SK-N-SH (cell line): ENCODE results near the gene C11orf71. TPM values are rescaled to one million over a fixed set of nuclear protein-coding genes. Genes with fewer than 3 reads are reported as not detected.
A peak's percentile ranks its signal among the peaks of the same experiment; 100 is the strongest.

Experiments used
- CTCF ChIA-PET: fragments of 300-600, 350-600 bp; formaldehyde crosslinking; extraction: SDS; loops from one replicate; lab custom pipeline; 2021; lab: Yijun Ruan, JAX
- POLR2A ChIA-PET: fragments of 350-600 bp; sonication (Branson Sonifier 250); formaldehyde crosslinking; extraction: SDS; loops from one replicate; lab custom pipeline; 2020; ENCODE audit warnings: antibody characterized with exemption, inconsistent platforms; lab: Yijun Ruan, JAX
- DNase-seq: peaks from one replicate; pipeline ENCODE4 v3.0.0; 2012
- H2AFZ ChIP-seq: fragments of 200-600 bp; sonication (generic); 2 replicates; pipeline ENCODE4 v1.8.1; 2016; ENCODE audit warnings: antibody characterized with exemption, mild to moderate bottlenecking, low read depth
- H3F3A ChIP-seq: fragments of 200-600 bp; sonication (generic); replicated peaks from 2 replicates; pipeline ENCODE3; 2016; ENCODE audit warnings: antibody characterized with exemption, mild to moderate bottlenecking; ENCODE audit not compliant: insufficient read depth
- H3K27ac ChIP-seq, 2 experiments: fragments of 200-500 bp in 1 of 2; fragments of 200-600 bp in 1 of 2; sonication (Bioruptor generic) in 1 of 2; sonication (generic), shearing (Covaris generic) in 1 of 2; 2 replicates each; pipeline versions ENCODE4 v1.5.1 to v1.6.1; 2014 to 2016; ENCODE audit warnings: low read depth in 2 of 2, inconsistent platforms in 1 of 2, low read length in 1 of 2, mild to moderate bottlenecking in 1 of 2, mixed read lengths in 1 of 2
- H3K27me3 ChIP-seq: fragments of 200-600 bp; sonication (generic), shearing (Covaris generic); 2 replicates; pipeline ENCODE4 v1.6.1; 2016; ENCODE audit warnings: mixed run types; ENCODE audit not compliant: insufficient read depth
- H3K36me3 ChIP-seq, 2 experiments: fragments of 200-500 bp in 1 of 2; fragments of 200-600 bp in 1 of 2; sonication (Bioruptor generic) in 1 of 2; sonication (generic) in 1 of 2; replicated peaks in 1 of 2; 2 replicates each; pipeline versions ENCODE3 to v1.5.1; 2014 to 2016; ENCODE audit warnings: low read length in 1 of 2, mild to moderate bottlenecking in 1 of 2; ENCODE audit not compliant: insufficient read depth in 2 of 2, control insufficient read depth in 1 of 2
- H3K4me1 ChIP-seq, 2 experiments: fragments of 200-500 bp in 1 of 2; fragments of 200-600 bp in 1 of 2; sonication (Bioruptor generic) in 1 of 2; sonication (generic), shearing (Covaris generic) in 1 of 2; 2 replicates each; pipeline versions ENCODE4 v1.5.1 to v1.6.1; 2014 to 2016; ENCODE audit warnings: low read depth in 1 of 2, low read length in 1 of 2, mixed run types in 1 of 2; ENCODE audit not compliant: insufficient read depth in 2 of 2, control insufficient read depth in 1 of 2
- H3K4me2 ChIP-seq: fragments of 200-600 bp; sonication (generic), shearing (Covaris generic); 2 replicates; pipeline ENCODE4 v1.6.1; 2017; ENCODE audit warnings: mixed run types
- H3K4me3 ChIP-seq, 2 experiments: fragments of 200-500 bp in 1 of 2; fragments of 200-600 bp in 1 of 2; sonication (Bioruptor generic) in 1 of 2; sonication (generic), shearing (Covaris generic) in 1 of 2; 2 replicates each; pipeline versions ENCODE4 v1.5.1 to v1.8.1; 2014 to 2016; ENCODE audit warnings: low read depth in 2 of 2, inconsistent platforms in 1 of 2, low read length in 1 of 2, mild to moderate bottlenecking in 1 of 2, mixed read lengths in 1 of 2, moderate library complexity in 1 of 2
- H3K79me2 ChIP-seq: fragments of 200-600 bp; sonication (generic); 2 replicates; pipeline ENCODE4 v1.8.1; 2017; ENCODE audit warnings: mild to moderate bottlenecking; ENCODE audit not compliant: insufficient read depth
- H3K9ac ChIP-seq: fragments of 200-600 bp; sonication (generic); 2 replicates; pipeline ENCODE4 v1.6.1; 2017; ENCODE audit warnings: mixed run types
- H3K9me2 ChIP-seq: fragments of 200-600 bp; sonication (generic); 2 replicates; pipeline ENCODE4 v1.6.1; 2017; ENCODE audit warnings: mixed run types
- H3K9me3 ChIP-seq: fragments of 200-600 bp; sonication (generic); 2 replicates; pipeline ENCODE4 v1.6.1; 2017; ENCODE audit warnings: mixed run types, mild to moderate bottlenecking, moderate library complexity
- H4K20me1 ChIP-seq: fragments of 200-600 bp; sonication (generic); 2 replicates; pipeline ENCODE4 v1.6.1; 2017; ENCODE audit warnings: mild to moderate bottlenecking, mixed run types; ENCODE audit not compliant: insufficient read depth
- CHD2 ChIP-seq: fragments of 150-350 bp; IDR thresholded peaks from 2 replicates; pipeline ENCODE4 v1.6.1; 2018; ENCODE audit warnings: low read length; ENCODE audit not compliant: partially characterized antibody
- ELF1 ChIP-seq: IDR thresholded peaks from 2 replicates; pipeline ENCODE4 v1.4.0; 2012
- EP300 ChIP-seq, 2 experiments: IDR thresholded peaks; 2 replicates each; pipeline versions ENCODE4 v1.4.0 to v1.6.1; 2012; ENCODE audit warnings: borderline replicate concordance in 1 of 2, low read depth in 1 of 2, low read length in 1 of 2
- EZH2phosphoT487 ChIP-seq: fragments of 200-600 bp; sonication (generic); IDR thresholded peaks from 2 replicates; pipeline ENCODE4 v1.6.1; 2017; ENCODE audit warnings: low read depth, mixed run types, mild to moderate bottlenecking, antibody characterized with exemption, moderate library complexity, borderline replicate concordance
- FOSL2 ChIP-seq: IDR thresholded peaks from 2 replicates; pipeline ENCODE4 v1.4.0; 2012; ENCODE audit warnings: low read depth, mild to moderate bottlenecking, moderate library complexity, borderline replicate concordance
- FOXJ3 ChIP-seq: sonication (generic); formaldehyde crosslinking; IDR thresholded peaks from 2 replicates; pipeline ENCODE4 v1.5.1; 2020; ENCODE audit warnings: mild to moderate bottlenecking, missing genetic modification reagents
- FOXM1 ChIP-seq: IDR thresholded peaks from 2 replicates; pipeline ENCODE4 v1.4.0; 2012; ENCODE audit warnings: low read depth, mild to moderate bottlenecking
- GABPA ChIP-seq: IDR thresholded peaks from 2 replicates; pipeline ENCODE4 v1.4.0; 2012; ENCODE audit warnings: low read depth, mild to moderate bottlenecking
- GATA2 ChIP-seq: sonication (generic); formaldehyde crosslinking; IDR thresholded peaks from 2 replicates; pipeline ENCODE4 v1.5.0; 2020; ENCODE audit warnings: mild to moderate bottlenecking, missing genetic modification reagents
- MEF2A ChIP-seq: IDR thresholded peaks from 2 replicates; pipeline ENCODE4 v1.4.0; 2012; ENCODE audit warnings: low read depth, borderline replicate concordance
- MXI1 ChIP-seq: IDR thresholded peaks from 2 replicates; pipeline ENCODE4 v1.6.1; 2012; ENCODE audit warnings: mild to moderate bottlenecking, low read depth, low read length, improper control_type of control experiment
- NFIC ChIP-seq: IDR thresholded peaks from 2 replicates; pipeline ENCODE4 v1.4.0; 2012; ENCODE audit warnings: borderline replicate concordance
- NRF1 ChIP-seq: IDR thresholded peaks from 2 replicates; pipeline ENCODE4 v1.6.1; 2012; ENCODE audit warnings: low read depth, mild to moderate bottlenecking, low read length
- POLR2AphosphoS5 ChIP-seq: IDR thresholded peaks from 2 replicates; pipeline ENCODE4 v1.6.1; 2012; ENCODE audit warnings: low read depth, low read length
- RAD21 ChIP-seq: IDR thresholded peaks from 2 replicates; pipeline ENCODE4 v1.6.1; 2012; ENCODE audit warnings: mild to moderate bottlenecking, low read length
- RFX5 ChIP-seq: IDR thresholded peaks from 2 replicates; pipeline ENCODE4 v1.6.1; 2012; ENCODE audit warnings: mild to moderate bottlenecking, improper control_type of control experiment, low read length
- SIN3A ChIP-seq: IDR thresholded peaks from 2 replicates; pipeline ENCODE4 v1.6.1; 2012; ENCODE audit warnings: low read depth, mild to moderate bottlenecking, low read length, moderate library complexity, borderline replicate concordance
- SMC3 ChIP-seq: IDR thresholded peaks from 2 replicates; pipeline ENCODE4 v1.6.1; 2012; ENCODE audit warnings: low read depth, low read length, improper control_type of control experiment
- TAF1 ChIP-seq: IDR thresholded peaks from 2 replicates; pipeline ENCODE4 v1.6.1; 2012; ENCODE audit warnings: low read depth, mild to moderate bottlenecking, low read length, moderate library complexity, borderline replicate concordance
- TCF12 ChIP-seq: IDR thresholded peaks from 2 replicates; pipeline ENCODE4 v1.4.0; 2012
- TEAD4 ChIP-seq: IDR thresholded peaks from 2 replicates; pipeline ENCODE4 v1.4.0; 2012; ENCODE audit warnings: mild to moderate bottlenecking, borderline replicate concordance; ENCODE audit not compliant: insufficient read depth
- WGBS: methylation state at CpG from one replicate; pipeline ENCODE4 v1.1.6; 2017; ENCODE audit warnings: low lambda C conversion rate; 5-methylcytosine and 5-hydroxymethylcytosine counted together
- polyA plus RNA-seq, 3 experiments: library from polyadenylated mRNA; depleted of rRNA; stranded (reverse); fragments of >200 nt; gene quantifications; 2 replicates each; pipeline ENCODE4 v1.2.3, GENCODE V29; 2012
- TF ChIP-seq, protein P1 (sequence below): IDR thresholded peaks from 2 replicates; pipeline ENCODE4 v1.4.0; 2012; ENCODE audit warnings: low read depth
- TF ChIP-seq, protein P2 (sequence below): fragments of 150-350 bp; IDR thresholded peaks from 2 replicates; pipeline ENCODE4 v1.6.1; 2016; ENCODE audit warnings: mild to moderate bottlenecking, low read depth, low read length
- TF ChIP-seq, protein P3 (sequence below): IDR thresholded peaks from 2 replicates; pipeline ENCODE4 v1.6.1; 2012; ENCODE audit warnings: mild to moderate bottlenecking, low read depth, low read length, moderate library complexity
- TF ChIP-seq, protein P4 (sequence below): IDR thresholded peaks from 2 replicates; pipeline ENCODE4 v1.4.0; 2012; ENCODE audit warnings: low read depth, borderline replicate concordance
- TF ChIP-seq, protein P5 (sequence below): fragments of 200-600 bp; sonication (generic); IDR thresholded peaks from 2 replicates; pipeline ENCODE4 v1.6.1; 2017; ENCODE audit warnings: antibody characterized with exemption, mild to moderate bottlenecking, moderate library complexity

C11orf71 gene, protein sequence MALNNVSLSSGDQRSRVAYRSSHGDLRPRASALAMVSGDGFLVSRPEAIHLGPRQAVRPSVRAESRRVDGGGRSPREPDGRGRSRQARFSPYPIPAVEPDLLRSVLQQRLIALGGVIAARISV
- polyA plus RNA-seq (2012; rRNA removed): 7.8 and 8.4 TPM in 2 replicates
- polyA plus RNA-seq (2012; cell fraction: cytosol; rRNA removed): 6.1 and 6.3 TPM in 2 replicates
- 10.5 and 20.8 TPM in 2 replicates for polyA plus RNA-seq (2012; cell fraction: nucleus; rRNA removed)

DNA sequence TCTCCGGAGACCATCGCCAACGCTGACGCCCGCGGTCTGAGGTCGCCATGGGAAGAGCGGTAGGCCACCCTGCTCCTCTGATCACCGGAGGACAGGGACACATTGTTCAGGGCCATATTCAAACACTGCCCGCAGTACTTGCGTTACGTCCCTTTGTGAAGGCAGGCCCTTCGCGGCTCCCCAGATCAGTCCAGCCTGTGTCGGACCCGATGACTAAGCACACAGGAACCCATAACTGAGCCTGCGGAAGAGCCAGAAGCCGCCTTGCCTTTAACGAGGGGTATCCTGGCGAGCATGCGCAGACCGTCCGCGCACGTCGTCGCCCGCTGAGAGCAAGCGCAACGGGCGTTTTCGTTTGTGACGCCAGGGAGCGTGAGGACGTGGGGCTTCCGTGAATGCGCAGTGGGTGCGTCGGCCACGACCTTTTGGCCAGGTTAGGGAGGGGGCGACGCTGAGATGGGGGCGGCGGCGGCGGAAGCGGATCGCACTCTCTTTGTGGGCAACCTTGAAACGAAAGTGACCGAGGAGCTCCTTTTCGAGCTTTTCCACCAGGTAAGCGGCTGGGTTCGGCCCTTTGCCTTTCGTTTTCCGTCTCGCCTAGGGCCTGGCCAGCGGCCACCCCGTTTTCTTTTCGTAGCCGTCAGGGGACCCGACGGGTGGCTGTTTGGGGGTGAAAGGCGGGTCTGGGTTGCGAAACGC, at the start of gene C11orf71, which contains the start of gene RBM7:
Gene C11orf71 (minus strand): TSS at position 296 of the 699 bp plus-strand sequence. CDS start 180 bp downstream, at position 116.
Gene RBM7 (plus strand): TSS at position 451 of the 699 bp plus-strand sequence. CDS start 6 bp downstream, at position 457.
- peaks cover 7 to 30% of the 10 kb centered on the region in 2 experiments; a peak in 3 of 4 replicates for H3K4me1 ChIP-seq
- no peaks in the 10 kb centered on the region for H3K9me2 ChIP-seq
- CTCF ChIA-PET: no interaction called here
- H3K9me3 ChIP-seq: no peaks in the 10 kb centered on the region
- H3K36me3 ChIP-seq: peaks cover 23 to 28% of the 10 kb centered on the region in 2 experiments
- no peaks in the 10 kb centered on the region for H3K27me3 ChIP-seq
- H3K79me2 ChIP-seq: peaks cover 73% of the 10 kb centered on the region
- peak within 1 kb of the TSS; percentile 93 to 95 for H3K4me3 ChIP-seq
- peak; percentile 93 for DNase-seq
- POLR2A ChIA-PET: no interaction called here
- H3K4me2 ChIP-seq: peak within 1 kb of the TSS; percentile 79
- peak within 1 kb of the TSS; percentile 97 to 98 for H3K27ac ChIP-seq
- peak within 1 kb of the TSS; percentile 98 for H3K9ac ChIP-seq
- H2AFZ ChIP-seq: peak within 1 kb of the TSS; percentile 53
- peaks cover 9% of the 10 kb centered on the region for H3F3A ChIP-seq
- WGBS: 2% methylated on average over 26 of the region's 65 CpGs
- H4K20me1 ChIP-seq: peaks cover 4% of the 10 kb centered on the region; the same call in 1 of the 2 replicates
- no peak for TF ChIP-seq TCF12
- TF ChIP-seq SIN3A: no peak
- TF ChIP-seq, protein P1, sequence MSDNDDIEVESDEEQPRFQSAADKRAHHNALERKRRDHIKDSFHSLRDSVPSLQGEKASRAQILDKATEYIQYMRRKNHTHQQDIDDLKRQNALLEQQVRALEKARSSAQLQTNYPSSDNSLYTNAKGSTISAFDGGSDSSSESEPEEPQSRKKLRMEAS: no peak; the same call in 1 of the 2 replicates
- TF ChIP-seq ELF1: peak; percentile 99
- TF ChIP-seq GATA2 (CRISPR knock-in tag): no peak
- TF ChIP-seq MEF2A: no peak
- TF ChIP-seq EP300 (IDR thresholded peaks at IDR 0.05; ENCODE audit: borderline replicate concordance in 1 of 2, low read depth in 1 of 2, low read length in 1 of 2): no peak
- TF ChIP-seq, protein P2, sequence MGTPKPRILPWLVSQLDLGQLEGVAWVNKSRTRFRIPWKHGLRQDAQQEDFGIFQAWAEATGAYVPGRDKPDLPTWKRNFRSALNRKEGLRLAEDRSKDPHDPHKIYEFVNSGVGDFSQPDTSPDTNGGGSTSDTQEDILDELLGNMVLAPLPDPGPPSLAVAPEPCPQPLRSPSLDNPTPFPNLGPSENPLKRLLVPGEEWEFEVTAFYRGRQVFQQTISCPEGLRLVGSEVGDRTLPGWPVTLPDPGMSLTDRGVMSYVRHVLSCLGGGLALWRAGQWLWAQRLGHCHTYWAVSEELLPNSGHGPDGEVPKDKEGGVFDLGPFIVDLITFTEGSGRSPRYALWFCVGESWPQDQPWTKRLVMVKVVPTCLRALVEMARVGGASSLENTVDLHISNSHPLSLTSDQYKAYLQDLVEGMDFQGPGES: no peak
- TF ChIP-seq FOXM1: no peak
- no peak for TF ChIP-seq CHD2
- TF ChIP-seq, protein P3, sequence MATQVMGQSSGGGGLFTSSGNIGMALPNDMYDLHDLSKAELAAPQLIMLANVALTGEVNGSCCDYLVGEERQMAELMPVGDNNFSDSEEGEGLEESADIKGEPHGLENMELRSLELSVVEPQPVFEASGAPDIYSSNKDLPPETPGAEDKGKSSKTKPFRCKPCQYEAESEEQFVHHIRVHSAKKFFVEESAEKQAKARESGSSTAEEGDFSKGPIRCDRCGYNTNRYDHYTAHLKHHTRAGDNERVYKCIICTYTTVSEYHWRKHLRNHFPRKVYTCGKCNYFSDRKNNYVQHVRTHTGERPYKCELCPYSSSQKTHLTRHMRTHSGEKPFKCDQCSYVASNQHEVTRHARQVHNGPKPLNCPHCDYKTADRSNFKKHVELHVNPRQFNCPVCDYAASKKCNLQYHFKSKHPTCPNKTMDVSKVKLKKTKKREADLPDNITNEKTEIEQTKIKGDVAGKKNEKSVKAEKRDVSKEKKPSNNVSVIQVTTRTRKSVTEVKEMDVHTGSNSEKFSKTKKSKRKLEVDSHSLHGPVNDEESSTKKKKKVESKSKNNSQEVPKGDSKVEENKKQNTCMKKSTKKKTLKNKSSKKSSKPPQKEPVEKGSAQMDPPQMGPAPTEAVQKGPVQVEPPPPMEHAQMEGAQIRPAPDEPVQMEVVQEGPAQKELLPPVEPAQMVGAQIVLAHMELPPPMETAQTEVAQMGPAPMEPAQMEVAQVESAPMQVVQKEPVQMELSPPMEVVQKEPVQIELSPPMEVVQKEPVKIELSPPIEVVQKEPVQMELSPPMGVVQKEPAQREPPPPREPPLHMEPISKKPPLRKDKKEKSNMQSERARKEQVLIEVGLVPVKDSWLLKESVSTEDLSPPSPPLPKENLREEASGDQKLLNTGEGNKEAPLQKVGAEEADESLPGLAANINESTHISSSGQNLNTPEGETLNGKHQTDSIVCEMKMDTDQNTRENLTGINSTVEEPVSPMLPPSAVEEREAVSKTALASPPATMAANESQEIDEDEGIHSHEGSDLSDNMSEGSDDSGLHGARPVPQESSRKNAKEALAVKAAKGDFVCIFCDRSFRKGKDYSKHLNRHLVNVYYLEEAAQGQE: no peak
- no peak for TF ChIP-seq RFX5
- TF ChIP-seq, protein P4, sequence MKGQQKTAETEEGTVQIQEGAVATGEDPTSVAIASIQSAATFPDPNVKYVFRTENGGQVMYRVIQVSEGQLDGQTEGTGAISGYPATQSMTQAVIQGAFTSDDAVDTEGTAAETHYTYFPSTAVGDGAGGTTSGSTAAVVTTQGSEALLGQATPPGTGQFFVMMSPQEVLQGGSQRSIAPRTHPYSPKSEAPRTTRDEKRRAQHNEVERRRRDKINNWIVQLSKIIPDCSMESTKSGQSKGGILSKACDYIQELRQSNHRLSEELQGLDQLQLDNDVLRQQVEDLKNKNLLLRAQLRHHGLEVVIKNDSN: no peak
- peak; percentile 98 for TF ChIP-seq NRF1
- no peak for TF ChIP-seq FOXJ3
- TF ChIP-seq MXI1: peak; percentile 78
- peak; percentile 93 for TF ChIP-seq POLR2AphosphoS5
- no peak for TF ChIP-seq NFIC
- TF ChIP-seq GABPA: no peak
- 0 out of 2 replicates have a peak, but pooled peaks have one; percentile 40 for TF ChIP-seq TEAD4
- no peak for TF ChIP-seq EZH2phosphoT487
- TF ChIP-seq TAF1: peak; percentile 86; the same call in 1 of the 2 replicates
- TF ChIP-seq, protein P5, sequence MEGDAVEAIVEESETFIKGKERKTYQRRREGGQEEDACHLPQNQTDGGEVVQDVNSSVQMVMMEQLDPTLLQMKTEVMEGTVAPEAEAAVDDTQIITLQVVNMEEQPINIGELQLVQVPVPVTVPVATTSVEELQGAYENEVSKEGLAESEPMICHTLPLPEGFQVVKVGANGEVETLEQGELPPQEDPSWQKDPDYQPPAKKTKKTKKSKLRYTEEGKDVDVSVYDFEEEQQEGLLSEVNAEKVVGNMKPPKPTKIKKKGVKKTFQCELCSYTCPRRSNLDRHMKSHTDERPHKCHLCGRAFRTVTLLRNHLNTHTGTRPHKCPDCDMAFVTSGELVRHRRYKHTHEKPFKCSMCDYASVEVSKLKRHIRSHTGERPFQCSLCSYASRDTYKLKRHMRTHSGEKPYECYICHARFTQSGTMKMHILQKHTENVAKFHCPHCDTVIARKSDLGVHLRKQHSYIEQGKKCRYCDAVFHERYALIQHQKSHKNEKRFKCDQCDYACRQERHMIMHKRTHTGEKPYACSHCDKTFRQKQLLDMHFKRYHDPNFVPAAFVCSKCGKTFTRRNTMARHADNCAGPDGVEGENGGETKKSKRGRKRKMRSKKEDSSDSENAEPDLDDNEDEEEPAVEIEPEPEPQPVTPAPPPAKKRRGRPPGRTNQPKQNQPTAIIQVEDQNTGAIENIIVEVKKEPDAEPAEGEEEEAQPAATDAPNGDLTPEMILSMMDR: 0 out of 2 replicates have a peak, but pooled peaks have one; percentile 21
- no peak for TF ChIP-seq SMC3
- TF ChIP-seq FOSL2: peak; percentile 72
- TF ChIP-seq RAD21: no peak
